GM21367 (cell line): ENCODE measurements around the gene SPTBN2.
"Not testable (repeated sequence)": the region's sequence is repeated elsewhere in the genome, so short reads cannot be mapped to it uniquely, and the experiment has no call there.

Experiments used
- ATAC-seq: cut with Tn5 transposase; IDR thresholded peaks from one replicate; pipeline ENCODE4 v1.9.1; 2021; ENCODE audit not compliant: unreplicated experiment

SPTBN2 gene

GRCh38 chr11:66725114-66725513 lies 3.9 kb downstream of the SPTBN2 start:
- ATAC-seq, result no peak

GRCh38 chr11:66724167-66724566 lies 4.8 kb downstream of the SPTBN2 start:
- not testable (repeated sequence) for ATAC-seq

GRCh38 chr11:66723693-66724092 lies 5.3 kb downstream of the SPTBN2 start:
- ATAC-seq, result no peak

- no peak for ATAC-seq
Observed at GRCh38 chr11:66722745-66723651, 6.0 kb downstream of the SPTBN2 start.

- ATAC-seq, result no peak
Observed at GRCh38 chr11:66721939-66722338, 7.1 kb downstream of the SPTBN2 start.

GRCh38 chr11:66720899-66721470 lies 8.0 kb downstream of the SPTBN2 start:
- ATAC-seq, result no peak

GRCh38 chr11:66720223-66720898 lies 8.7 kb downstream of the SPTBN2 start:
- no peak for ATAC-seq

GRCh38 chr11:66719111-66719872 lies 9.7 kb downstream of the SPTBN2 start:
- ATAC-seq, result no peak

GRCh38 chr11:66718320-66718971 lies 10.6 kb downstream of the SPTBN2 start:
- no peak for ATAC-seq

GRCh38 chr11:66717925-66718319 lies 11.1 kb downstream of the SPTBN2 start:
- ATAC-seq, result no peak

GRCh38 chr11:66716996-66717395 lies 12.0 kb downstream of the SPTBN2 start:
- no peak for ATAC-seq

- no peak for ATAC-seq
Observed at GRCh38 chr11:66715346-66716085, 13.5 kb downstream of the SPTBN2 start.

GRCh38 chr11:66713746-66714480 lies 15.1 kb downstream of the SPTBN2 start:
- no peak for ATAC-seq

GRCh38 chr11:66710384-66710930 lies 18.6 kb downstream of the SPTBN2 start:
- ATAC-seq, result no peak

GRCh38 chr11:66708701-66709100 lies 20.3 kb downstream of the SPTBN2 start:
- no peak for ATAC-seq

- ATAC-seq, result no peak
Observed at GRCh38 chr11:66708094-66708493, 20.9 kb downstream of the SPTBN2 start.

- ATAC-seq, result no peak
Observed at GRCh38 chr11:66707486-66707885, 21.5 kb downstream of the SPTBN2 start.

- no peak for ATAC-seq
Observed at GRCh38 chr11:66706989-66707388, 22.0 kb downstream of the SPTBN2 start.
